ENCODE data around the gene UBE2F.
"Not testable (repeated sequence)": the region's sequence is repeated elsewhere in the genome, so short reads cannot be mapped to it uniquely, and the experiment has no call there.

The UBE2F gene

GRCh38 chr2:238019962-238020361 is 53.1 kb downstream of the UBE2F start:
- DNase-seq (ENCODE audit: low read depth in 2 of 2): no peak

GRCh38 chr2:238020816-238021215 is 54.0 kb downstream of the UBE2F start:
- no peak for DNase-seq (ENCODE audit: low read depth in 2 of 2)

GRCh38 chr2:238021327-238021726 is 54.5 kb downstream of the UBE2F start:
- no peak for DNase-seq (ENCODE audit: low read depth in 2 of 2)

GRCh38 chr2:238022594-238023157 is 55.9 kb downstream of the UBE2F start:
- DNase-seq (ENCODE audit: low read depth in 2 of 2): no peak

- no peak for DNase-seq (ENCODE audit: low read depth in 2 of 2)
Measured at GRCh38 chr2:238023608-238024007, 56.8 kb downstream of the UBE2F start.

- peak; percentile 29 to 45 for DNase-seq (ENCODE audit: low read depth in 2 of 2)
Measured at GRCh38 chr2:238024986-238025385, 58.2 kb downstream of the UBE2F start.

GRCh38 chr2:238025741-238026360 is 59.0 kb downstream of the UBE2F start:
- no peak for DNase-seq (ENCODE audit: low read depth in 2 of 2)

- no peak for DNase-seq (ENCODE audit: low read depth in 2 of 2)
Measured at GRCh38 chr2:238027058-238027457, 60.2 kb downstream of the UBE2F start.

GRCh38 chr2:238027591-238028415 is 61.0 kb downstream of the UBE2F start:
- DNase-seq (ENCODE audit: low read depth in 2 of 2): no peak

GRCh38 chr2:238029853-238030252 is 63.0 kb downstream of the UBE2F start:
- no peak for DNase-seq (ENCODE audit: low read depth in 2 of 2)

GRCh38 chr2:238030422-238031155 is 63.8 kb downstream of the UBE2F start:
- no peak for DNase-seq (ENCODE audit: low read depth in 2 of 2)

GRCh38 chr2:238031751-238032150 is 64.9 kb downstream of the UBE2F start:
- DNase-seq (ENCODE audit: low read depth in 2 of 2): no peak

GRCh38 chr2:238032755-238033337 is 66.0 kb downstream of the UBE2F start:
- DNase-seq (ENCODE audit: low read depth in 2 of 2): no peak

- not testable (repeated sequence) for DNase-seq (ENCODE audit: low read depth in 2 of 2)
Measured at GRCh38 chr2:238033991-238034390, 67.2 kb downstream of the UBE2F start.

GRCh38 chr2:238038203-238038602 is 71.4 kb downstream of the UBE2F start:
- DNase-seq (ENCODE audit: low read depth in 2 of 2): no peak

- DNase-seq (ENCODE audit: low read depth in 2 of 2): no peak
Measured at GRCh38 chr2:238039151-238039550, 72.3 kb downstream of the UBE2F start.

- no peak for DNase-seq (ENCODE audit: low read depth in 2 of 2)
Measured at GRCh38 chr2:238039985-238040384, 73.2 kb downstream of the UBE2F start.

- DNase-seq (ENCODE audit: low read depth in 2 of 2): no peak
Measured at GRCh38 chr2:238040918-238041317, 74.1 kb downstream of the UBE2F start.

- DNase-seq (ENCODE audit: low read depth in 2 of 2): no peak
Measured at GRCh38 chr2:238042090-238042489, 75.3 kb downstream of the UBE2F start.

- no peak for DNase-seq (ENCODE audit: low read depth in 2 of 2)
Measured at GRCh38 chr2:238042849-238043584, 76.2 kb downstream of the UBE2F start.

- DNase-seq (ENCODE audit: low read depth in 2 of 2): no peak
Measured at GRCh38 chr2:238043851-238044250, 77.0 kb downstream of the UBE2F start.

All from stimulated activated CD8-positive, alpha-beta memory T cell treated with anti-CD3 and anti-CD28 coated beads, Interleukin-15, amount 100 ng/mL, for 48 hours (primary cell).